Type B pancreatic cell (in vitro differentiated cells): ENCODE data around the gene RCBTB1. TPM values are rescaled to one million over a fixed set of nuclear protein-coding genes. Genes with fewer than 3 reads are reported as not detected.

ENCODE experiments used
- DNase-seq: peaks from one replicate; pipeline ENCODE4 v3.0.0; 2021; ENCODE audit warnings: mixed read lengths; ENCODE audit not compliant: unreplicated experiment; ENCODE audit errors: extremely low spot score
- H3K27ac Mint-ChIP-seq: 2 replicates; pipeline ENCODE4 v1.8.0; 2021; ENCODE audit warnings: mild to moderate bottlenecking, mixed read lengths
- H3K27me3 Mint-ChIP-seq: 2 replicates; pipeline ENCODE4 v1.8.0; 2021; ENCODE audit warnings: mixed read lengths
- H3K36me3 Mint-ChIP-seq: 2 replicates; pipeline ENCODE4 v1.8.0; 2021; ENCODE audit warnings: mixed read lengths
- H3K4me1 Mint-ChIP-seq: one replicate; pipeline ENCODE4 v1.8.0; 2021; ENCODE audit warnings: mixed read lengths; ENCODE audit not compliant: unreplicated experiment
- H3K4me3 Mint-ChIP-seq: 2 replicates; pipeline ENCODE4 v1.8.0; 2021; ENCODE audit warnings: mild to moderate bottlenecking, mixed read lengths
- H3K9me3 Mint-ChIP-seq: 2 replicates; pipeline ENCODE4 v1.8.0; 2021; ENCODE audit warnings: mixed read lengths
- total RNA-seq: library from RNA; stranded (reverse); gene quantifications from 2 replicates; pipeline ENCODE4 v1.2.1, GENCODE V29; 2021; ENCODE audit warnings: low replicate concordance
- TF ChIP-seq, protein P1 (sequence below): fragments of 200-600 bp; sonication (generic); conservative IDR thresholded peaks from 2 replicates; pipeline ENCODE4 v1.5.0; 2021; ENCODE audit warnings: antibody characterized with exemption, mild to moderate bottlenecking

The RCBTB1 gene
- total RNA-seq, 1 donor from 2014 or later: 30.7 TPM

GRCh38 chr13:49629196-49629938 is 44.0 kb upstream of the RCBTB1 start:
- TF ChIP-seq, protein P1, sequence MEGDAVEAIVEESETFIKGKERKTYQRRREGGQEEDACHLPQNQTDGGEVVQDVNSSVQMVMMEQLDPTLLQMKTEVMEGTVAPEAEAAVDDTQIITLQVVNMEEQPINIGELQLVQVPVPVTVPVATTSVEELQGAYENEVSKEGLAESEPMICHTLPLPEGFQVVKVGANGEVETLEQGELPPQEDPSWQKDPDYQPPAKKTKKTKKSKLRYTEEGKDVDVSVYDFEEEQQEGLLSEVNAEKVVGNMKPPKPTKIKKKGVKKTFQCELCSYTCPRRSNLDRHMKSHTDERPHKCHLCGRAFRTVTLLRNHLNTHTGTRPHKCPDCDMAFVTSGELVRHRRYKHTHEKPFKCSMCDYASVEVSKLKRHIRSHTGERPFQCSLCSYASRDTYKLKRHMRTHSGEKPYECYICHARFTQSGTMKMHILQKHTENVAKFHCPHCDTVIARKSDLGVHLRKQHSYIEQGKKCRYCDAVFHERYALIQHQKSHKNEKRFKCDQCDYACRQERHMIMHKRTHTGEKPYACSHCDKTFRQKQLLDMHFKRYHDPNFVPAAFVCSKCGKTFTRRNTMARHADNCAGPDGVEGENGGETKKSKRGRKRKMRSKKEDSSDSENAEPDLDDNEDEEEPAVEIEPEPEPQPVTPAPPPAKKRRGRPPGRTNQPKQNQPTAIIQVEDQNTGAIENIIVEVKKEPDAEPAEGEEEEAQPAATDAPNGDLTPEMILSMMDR: no peak
- no peaks in the 10 kb centered on the region for H3K27me3 Mint-ChIP-seq
- H3K36me3 Mint-ChIP-seq: no peaks in the 10 kb centered on the region

GRCh38 chr13:49627831-49628652 is 42.7 kb upstream of the RCBTB1 start, which contains the start of gene ARL11:
TSS of gene ARL11 (plus strand) at chr13:49628507. CDS start at chr13:49630448, 1,941 bp downstream.
- TF ChIP-seq, protein P1: no peak
- Mint-ChIP-seq H3K9me3 (no peaks in the 10 kb centered on the region), H3K36me3 (no peaks in the 10 kb centered on the region), H3K4me3 (peak within 1 kb of the TSS; percentile 34), H3K27ac (peak within 1 kb of the TSS; percentile 34), H3K27me3 (no peaks in the 10 kb centered on the region), H3K4me1 (peaks cover 11% of the 10 kb centered on the region)
- no peak for DNase-seq

More at GRCh38 chr13:49629196-49629938, 44.0 kb upstream of the RCBTB1 start:
- Mint-ChIP-seq H3K9me3 (no peaks in the 10 kb centered on the region), H3K4me3 (no peak overlapping the region), H3K27ac (no peak overlapping the region), H3K4me1 (peaks cover 11% of the 10 kb centered on the region)
- no peak for DNase-seq

DNA sequence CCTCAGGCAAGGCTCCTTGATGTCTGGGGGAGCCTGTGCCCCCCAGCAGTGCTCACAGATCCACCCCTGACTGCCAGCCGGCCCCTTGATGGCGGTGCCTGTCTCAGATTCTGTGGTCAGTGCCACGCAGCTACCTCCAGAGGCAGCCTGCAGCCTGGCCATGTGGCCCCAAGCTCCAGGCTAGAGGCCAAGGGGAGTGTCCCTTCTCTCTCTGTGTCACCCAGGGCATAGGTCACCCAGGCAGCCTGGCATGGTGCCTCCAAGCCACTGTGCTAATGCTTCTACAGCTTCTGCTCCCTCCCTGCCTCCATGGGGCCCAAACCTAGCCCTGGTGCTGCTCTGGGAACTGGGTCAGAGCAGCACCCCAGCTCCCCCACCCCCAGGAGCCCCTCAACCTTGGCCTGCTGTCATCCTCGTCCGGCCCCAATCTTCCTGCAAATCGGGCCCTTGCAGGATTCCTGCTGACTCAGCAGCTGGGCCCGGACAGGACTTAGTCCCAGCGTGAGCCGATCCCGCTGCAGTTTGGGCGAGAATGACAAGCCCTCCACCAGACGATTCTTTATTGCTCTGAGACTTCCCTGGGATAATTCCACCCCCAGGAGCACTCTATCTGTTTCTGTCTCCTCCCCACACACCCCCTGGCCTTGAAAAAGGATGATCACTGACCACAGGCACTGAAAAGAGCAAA is 40.2 kb upstream of the RCBTB1 start:
- Mint-ChIP-seq H3K4me3 (no peak overlapping the region), H3K27ac (no peak overlapping the region), H3K36me3 (no peaks in the 10 kb centered on the region), H3K9me3 (no peaks in the 10 kb centered on the region), H3K4me1 (peaks cover 11% of the 10 kb centered on the region), H3K27me3 (no peaks in the 10 kb centered on the region)
- no peak for DNase-seq
- TF ChIP-seq, protein P1: no peak

- H3K4me1 Mint-ChIP-seq: peaks cover 11% of the 10 kb centered on the region
These were observed 38.9 kb upstream of the RCBTB1 start for GRCh38 chr13:49624229-49624628.

More at GRCh38 chr13:49624229-49624628, 38.9 kb upstream of the RCBTB1 start:
- Mint-ChIP-seq H3K27ac (no peak overlapping the region), H3K4me3 (no peak overlapping the region), H3K36me3 (no peaks in the 10 kb centered on the region), H3K27me3 (no peaks in the 10 kb centered on the region), H3K9me3 (no peaks in the 10 kb centered on the region)
- TF ChIP-seq, protein P1: no peak
- no peak for DNase-seq
